Left hindlimb (tissue), 1 donor: Measurements from ENCODE around the gene DYNLRB2.

Experiments
- DNase-seq: peaks from one replicate; pipeline ENCODE4 v3.0.0-alpha.2; 2018

DYNLRB2 gene

DNA sequence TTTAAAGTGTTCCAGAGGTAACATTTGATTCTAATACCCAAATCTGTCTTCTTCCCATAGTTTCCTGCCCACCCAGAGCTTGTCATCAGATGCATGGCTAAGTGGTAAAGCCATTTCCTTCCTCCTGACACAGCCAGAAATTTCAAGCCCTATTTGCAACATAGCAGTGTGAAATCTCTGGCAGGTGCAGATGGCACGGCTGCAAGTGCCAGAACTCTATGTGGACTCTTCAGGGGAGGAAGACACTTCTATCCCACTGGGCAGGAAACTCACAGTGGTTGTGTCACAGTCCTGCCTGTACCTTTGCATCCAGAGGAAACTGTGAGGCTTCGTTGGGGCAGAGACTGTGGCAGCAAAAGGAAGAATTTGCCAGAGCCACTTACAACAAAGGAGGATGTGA is 13.2 kb downstream of the DYNLRB2 start:
- no peak for DNase-seq

DNA sequence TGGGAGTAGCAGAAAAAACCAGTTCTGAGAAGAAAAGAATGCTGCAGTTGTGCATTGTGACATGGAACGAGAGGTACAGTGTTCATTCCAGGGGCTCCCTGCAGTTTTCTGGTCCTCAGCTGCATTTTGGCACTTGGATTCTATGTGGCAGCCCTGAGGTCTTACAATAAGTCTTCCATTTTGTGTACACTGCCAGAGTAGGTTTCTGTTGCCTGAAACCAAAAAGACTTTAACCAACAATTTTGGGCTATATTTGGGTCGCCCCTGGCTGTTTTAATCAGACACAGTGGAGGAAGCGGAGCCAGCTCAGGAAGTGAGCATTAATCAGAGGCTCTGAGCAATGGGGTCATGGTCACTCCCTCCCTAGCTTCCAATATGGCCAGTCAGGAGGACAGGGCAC is 15.7 kb downstream of the DYNLRB2 start:
- no peak for DNase-seq

DNA sequence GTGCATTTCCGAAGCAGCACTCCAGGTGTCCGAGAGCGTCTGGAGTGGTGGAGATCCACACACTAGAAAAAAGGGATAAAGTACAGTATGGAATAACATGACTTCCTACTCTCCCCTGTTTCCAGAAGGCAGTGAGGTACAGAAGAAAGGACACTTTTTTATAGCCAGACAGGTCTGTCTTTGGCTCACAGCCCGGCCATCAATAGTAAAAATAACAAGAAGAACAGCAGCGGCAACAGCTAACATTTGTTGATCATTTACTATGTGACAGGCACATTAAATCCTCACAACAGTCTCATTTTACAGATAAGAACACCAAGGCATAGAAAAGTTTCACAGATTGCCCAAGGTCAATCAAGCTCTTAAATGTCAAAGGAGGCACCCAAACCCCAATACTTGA is 16.2 kb downstream of the DYNLRB2 start:
- no peak for DNase-seq

DNA sequence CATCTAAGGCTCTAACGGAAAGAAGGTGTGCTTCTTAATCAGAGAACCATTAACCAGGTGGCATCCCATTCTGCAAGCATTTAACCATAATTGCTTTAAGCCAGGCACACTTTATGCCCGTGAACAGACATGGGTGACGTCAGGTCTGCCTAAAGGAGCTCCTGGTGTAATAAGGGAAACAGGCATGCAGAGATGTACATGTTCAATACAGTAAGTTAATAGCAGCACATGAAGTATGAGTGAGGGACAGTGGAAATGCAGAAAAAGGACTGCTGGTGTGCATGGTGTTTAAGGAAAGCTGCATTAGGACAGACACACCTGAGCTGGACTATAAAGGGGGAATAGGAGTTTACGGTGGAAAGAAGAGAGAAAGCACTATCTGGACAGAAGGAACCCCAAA is 18.6 kb downstream of the DYNLRB2 start:
- no peak for DNase-seq

DNA sequence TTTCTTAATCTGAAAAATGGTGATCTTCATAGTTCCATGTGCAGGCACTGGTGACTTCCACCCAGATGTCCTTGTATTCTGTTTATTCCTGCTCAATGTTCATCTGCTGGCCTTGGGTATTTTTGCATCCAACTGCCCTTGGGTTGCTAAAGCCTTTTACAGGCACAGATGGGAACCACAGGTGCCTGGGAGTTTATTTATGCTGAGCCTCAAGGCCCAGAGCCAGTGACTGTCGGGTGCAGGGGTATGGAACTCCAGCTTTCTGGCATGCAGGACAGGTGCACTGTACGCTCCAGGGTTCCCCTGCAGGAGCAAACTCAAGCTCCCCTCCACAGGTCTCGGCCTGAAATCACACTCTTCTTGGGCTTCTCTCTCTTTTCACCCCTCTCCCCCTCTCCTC is 22.3 kb downstream of the DYNLRB2 start:
- no peak for DNase-seq

DNA sequence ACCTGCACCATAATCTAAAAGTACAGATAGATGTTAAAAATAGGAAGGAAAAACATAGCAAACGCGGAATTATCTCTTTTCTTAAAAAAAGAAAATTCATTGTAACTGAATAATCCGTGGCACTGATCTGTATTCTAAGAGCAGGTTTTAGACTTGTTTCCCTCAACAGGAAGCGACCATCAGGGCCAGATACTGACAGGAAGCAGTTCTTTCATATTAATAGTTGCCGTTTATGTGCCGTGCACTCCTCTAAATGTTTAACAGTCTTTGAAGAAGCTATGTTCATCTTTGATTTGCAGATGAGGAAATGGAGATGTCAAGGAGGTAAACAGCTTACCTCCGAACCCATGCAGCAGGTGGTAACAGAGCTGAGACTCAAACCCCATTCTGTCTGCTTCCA is 23.6 kb downstream of the DYNLRB2 start:
- no peak for DNase-seq

DNA sequence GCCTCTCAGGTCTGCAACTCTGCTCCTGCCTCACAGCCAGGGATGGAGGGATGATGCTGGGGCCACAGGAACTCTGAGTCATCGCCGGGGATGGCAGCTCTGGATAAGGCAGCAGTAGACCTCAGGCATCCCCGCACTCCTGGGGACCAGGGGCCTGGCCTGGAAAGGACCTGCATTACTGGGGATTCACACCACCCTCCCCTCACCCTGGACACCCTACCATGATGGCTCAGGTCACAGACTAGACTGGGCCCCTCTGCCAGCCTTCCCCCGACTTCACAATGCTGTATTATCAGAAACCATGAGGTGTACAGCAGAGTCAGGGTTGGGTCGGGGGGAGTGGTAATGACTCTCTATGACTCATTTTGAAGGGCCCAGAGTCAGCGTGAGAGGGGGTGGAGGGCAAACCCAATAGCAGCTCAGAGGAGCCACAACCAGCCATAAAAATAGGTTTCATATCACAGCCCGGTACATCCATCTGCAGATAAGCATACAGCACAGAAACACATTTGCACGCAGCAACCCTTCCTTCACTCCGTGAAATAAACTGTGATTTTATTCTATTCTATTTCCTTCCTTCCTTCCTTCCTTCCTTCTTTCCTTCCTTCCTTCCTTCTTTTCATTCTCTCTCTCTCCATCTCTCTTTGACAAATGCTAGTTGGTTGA is 28.8 kb downstream of the DYNLRB2 start:
- DNase-seq, result no peak

DNA sequence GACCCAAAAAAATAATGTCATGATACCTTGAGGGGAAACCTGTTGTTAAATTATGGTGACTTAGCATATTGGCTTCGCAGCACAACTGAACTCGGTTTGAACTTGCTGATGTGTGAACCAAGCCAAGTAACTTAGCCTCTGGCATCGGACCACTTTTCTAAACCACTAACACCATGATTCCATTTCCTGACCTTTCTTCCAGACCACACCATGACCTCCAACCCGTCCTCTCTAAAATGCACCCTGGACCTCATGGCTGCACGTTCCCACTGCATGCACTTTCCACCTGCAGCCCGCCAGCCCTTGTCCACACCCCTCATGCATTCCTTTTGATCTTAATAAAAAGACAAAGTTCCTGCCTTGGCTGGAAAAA is 29.3 kb downstream of the DYNLRB2 start:
- no peak for DNase-seq

DNA sequence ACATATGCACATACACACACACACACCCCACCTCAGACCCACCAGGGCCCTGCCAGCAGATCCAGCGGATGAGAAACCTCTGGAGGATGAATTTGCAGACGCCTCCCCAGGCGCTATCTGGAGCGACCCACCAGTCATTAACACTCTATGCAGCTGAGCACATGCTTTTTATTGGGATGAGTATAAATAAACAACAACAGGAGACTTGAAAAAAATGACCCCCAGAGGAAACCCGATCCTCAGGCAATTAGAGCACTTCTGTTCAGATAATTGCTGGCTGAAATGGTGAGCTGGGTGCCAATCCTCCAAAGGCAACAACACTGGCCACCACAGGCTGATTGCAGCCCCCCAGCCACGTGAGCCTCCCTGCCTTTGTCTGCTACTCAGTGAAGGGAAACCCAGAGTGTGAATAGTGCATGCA is 32.9 kb downstream of the DYNLRB2 start:
- no peak for DNase-seq

DNA sequence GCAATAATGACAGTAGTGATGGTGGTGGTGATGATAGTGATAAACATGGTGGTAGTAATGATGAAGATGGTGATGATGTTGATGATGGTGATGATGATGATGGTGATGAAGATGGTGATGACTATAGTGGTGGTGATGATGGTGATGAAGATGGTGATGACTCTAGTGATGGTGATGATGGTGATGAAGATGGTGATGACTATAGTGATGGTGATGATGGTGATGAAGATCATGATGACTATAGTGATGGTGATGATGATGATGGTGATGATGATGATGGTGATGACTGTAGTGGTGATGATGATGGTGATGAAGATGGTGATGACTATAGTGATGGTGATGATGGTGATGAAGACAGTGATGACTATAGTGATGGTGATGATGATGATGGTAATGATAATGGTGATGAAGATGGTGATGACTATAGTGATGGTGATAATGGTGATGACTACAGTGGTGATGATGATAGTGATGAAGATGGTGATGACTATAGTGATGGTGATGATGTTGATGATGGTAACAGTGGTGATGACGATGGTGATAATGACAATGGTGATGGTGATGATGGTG is 35.6 kb downstream of the DYNLRB2 start:
- no peak for DNase-seq

DNA sequence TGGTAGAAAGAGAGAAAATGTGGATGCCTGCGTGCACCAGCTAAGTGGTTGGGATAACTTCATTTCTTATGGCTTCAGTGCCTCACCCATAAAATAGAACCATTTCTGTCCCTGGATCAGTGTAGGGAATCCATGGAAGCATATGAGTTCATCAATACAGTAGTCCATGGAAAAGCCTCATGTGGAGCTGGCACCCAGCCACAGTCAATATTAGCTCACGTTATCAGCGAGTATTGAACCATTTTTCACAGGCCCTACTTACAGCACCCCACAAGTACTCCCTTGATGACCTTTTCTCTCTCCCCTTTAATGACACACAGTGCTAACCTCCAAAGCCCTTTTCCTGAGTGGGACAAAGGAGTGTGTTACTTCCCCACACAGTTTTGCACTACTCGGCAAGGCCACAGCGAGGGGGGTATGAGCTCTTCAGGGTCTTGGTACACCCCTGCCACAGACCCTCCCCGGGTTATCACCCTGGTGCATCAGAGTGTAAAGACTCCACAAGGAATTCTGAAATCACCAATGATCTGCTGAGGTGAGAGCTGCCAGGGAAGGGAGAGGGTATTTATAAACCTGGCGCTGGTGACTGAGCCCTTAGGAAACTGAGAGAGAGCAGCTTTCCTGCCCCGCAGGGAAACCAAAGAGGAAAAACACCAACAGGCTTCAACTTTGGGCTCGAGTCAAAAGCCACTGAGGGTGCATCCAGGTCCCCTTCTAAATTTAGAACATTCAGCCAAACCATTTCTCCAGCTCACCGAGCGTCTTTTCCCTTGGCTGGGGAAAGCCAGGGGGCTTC is 36.9 kb downstream of the DYNLRB2 start:
- no peak for DNase-seq

DNA sequence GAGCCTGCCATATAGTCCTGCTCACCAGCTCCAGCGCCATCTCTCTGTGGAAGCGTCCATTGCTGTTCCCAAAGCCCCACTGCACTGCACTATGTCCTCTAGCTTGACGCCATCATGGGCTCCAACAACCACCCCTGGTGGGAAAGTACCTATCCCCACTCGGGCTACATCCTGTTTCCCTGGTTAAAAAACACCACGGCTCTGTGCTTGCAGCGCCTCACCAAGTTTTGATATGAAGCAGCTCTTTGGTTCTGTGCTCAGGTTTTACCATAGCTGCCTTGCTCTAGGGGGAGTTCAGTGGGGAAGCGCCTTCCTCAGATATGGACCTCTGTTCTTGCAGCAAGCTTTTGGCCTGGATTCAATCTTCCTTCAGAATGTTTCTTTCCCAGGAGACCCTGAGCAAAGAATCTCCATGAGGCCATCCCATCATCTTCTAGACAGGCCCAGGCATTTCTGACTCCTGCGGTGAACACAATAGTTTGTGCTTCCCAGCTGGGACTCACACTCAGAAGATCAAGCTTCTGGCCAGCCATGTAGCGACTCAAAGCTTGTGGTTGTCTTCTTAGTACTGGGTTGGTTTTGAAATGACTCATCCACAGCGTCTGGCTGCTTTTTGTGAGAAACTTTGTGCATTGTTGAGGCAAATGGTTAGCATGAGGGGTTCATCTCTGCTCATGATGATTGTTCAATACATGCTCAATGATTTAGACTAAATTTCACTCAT is 39.5 kb downstream of the DYNLRB2 start:
- DNase-seq, result no peak

DNA sequence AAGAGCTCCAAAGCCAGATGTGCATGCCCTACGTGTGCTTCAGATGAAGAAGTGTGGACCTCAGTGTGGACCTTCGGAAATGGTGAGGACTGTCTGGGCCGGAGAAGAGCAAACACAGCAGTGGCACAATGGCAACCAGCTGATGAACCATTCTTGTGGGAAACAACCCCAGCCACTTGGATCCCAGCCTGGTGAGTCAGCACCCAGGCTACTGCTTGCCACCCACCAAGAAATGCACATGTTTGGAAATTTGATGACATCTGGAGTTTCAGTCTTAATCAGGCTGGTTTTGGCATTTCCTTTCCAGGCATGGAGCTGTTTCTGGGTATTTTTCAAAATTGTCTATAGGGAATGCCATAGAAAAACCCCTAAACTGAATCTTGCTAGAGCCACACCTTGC is 42.7 kb downstream of the DYNLRB2 start:
- no peak for DNase-seq

DNA sequence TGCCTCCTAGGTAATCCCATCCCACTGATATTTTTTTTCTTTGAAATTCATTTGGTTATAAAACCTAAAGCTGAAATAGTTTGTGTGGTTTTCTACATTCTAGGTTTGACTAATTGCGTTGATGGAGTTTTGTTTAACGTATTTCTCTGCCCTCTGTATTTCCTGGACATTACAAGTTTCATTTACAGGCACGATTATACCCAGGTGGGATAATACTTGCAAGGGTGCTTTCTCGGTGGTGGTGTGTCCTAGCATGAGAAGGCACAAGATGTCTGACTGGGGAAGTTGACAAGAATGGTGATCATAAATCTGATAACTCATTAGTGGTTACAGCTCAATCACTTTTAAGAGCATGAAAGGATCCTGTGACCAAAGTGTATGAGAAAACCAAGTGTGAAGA is 45.0 kb downstream of the DYNLRB2 start:
- no peak for DNase-seq

DNA sequence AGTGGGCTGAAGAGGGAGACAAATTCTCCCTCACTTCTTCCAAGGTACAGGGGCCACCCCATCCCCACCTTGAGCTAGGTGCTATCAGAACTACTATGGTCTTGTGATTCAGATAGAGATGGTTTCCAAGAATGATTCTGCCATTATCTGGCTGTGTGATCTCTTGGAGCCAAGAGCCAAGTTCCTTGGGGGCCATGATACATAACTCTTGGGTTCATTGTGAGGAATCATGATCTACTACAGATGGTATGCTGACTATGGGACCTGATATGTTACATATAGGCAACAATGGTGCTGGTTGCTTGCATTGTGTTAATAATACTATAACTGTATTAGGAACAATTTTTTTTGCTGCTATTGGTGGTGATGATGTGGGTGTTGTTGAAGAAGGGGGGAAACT is 45.7 kb downstream of the DYNLRB2 start:
- DNase-seq, result no peak

DNA sequence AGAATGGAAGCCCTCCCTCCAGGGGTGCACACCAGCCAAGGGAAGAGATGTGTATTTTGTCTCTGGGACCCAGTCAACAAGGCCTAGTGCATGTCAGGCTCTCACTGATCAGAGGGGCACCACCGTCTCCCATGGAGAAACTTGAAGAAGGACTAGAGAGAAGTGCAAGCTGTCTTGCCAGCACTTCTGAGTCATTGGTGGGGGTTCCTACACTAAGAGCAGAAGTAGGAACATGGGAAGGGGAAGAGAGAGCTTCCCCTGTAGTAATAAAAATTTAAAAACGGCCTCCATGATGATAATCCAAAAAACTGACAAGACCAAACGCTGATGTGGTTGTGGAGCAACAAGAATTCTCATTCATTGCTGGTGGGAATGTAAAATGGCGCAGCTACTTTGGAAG is 46.3 kb downstream of the DYNLRB2 start:
- no peak for DNase-seq

DNA sequence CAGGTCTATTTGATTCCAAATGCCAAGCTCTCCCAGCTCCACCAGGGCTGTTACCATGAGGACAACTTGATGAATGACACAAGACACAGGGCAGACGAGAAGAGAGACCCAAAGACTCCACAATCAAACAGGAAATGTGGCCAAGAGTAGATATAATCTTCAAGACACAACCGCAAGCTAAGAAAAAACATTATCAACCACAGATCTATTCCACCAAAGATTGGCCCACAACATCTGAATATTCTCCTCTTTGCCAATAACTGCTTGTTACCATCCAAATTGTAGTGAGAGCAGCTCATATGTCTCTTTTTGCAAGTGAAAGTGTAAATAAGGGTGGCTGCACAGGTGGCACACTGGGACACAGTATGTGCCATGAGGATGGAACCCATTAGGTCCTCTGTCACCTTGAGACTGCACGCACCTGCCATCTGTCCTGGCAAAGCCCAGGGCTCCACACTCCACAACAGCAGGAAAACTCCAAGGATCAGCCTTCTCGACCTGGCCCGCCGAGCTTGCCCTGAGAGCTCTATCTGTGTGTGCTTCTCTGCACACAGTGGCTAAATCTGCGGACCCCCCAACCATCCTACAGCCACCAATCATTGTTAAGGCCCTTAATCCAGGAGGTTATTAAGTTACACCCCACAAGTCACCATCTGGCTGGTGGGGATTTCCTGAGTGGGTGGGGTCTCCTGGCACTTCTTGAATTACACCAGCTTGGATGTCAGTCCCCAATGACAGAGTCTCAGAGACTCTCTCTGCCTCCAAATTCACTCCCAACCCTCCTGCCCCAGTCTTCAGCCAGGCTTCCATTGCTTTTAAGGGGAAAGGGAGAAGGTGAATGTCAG is 50.5 kb downstream of the DYNLRB2 start:
- DNase-seq, result no peak

DNA sequence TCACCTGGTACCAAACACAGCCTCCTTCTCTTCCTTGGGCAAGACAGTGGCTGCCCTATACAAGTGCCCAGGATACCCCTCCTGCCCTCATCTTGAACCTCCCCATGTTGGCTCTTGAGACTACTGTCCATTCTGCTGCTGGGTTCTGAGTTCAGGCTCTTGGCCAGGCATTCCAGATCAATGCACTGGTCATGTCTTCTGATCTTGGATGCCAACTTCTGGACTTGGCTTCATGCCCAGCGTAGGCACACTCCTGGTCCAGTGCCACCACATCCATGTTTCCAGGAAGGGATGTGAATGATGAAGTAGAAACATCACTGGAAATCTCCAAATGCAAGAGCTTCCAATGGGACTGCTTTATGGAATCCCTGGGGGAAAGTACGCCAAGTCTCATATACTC is 51.5 kb downstream of the DYNLRB2 start:
- DNase-seq, result no peak

DNA sequence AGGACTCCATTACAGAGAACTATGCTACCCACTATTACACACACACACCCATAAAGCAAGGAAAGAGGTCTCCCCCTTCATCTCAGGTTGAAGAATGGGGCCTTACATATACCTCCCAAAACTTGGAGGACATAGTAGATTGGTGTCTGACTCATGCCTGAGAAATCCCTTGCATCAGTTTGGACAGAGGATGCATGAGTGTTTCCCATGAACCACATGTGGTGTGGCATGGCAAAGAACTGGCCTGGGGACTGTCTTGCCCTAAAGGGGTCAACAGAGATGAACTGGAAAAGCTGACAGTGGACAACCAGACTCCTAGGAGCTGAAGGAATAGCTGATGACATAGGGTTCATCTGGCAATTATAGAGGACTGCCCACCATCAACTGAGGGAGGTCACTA is 54.0 kb downstream of the DYNLRB2 start:
- DNase-seq, result no peak

DNA sequence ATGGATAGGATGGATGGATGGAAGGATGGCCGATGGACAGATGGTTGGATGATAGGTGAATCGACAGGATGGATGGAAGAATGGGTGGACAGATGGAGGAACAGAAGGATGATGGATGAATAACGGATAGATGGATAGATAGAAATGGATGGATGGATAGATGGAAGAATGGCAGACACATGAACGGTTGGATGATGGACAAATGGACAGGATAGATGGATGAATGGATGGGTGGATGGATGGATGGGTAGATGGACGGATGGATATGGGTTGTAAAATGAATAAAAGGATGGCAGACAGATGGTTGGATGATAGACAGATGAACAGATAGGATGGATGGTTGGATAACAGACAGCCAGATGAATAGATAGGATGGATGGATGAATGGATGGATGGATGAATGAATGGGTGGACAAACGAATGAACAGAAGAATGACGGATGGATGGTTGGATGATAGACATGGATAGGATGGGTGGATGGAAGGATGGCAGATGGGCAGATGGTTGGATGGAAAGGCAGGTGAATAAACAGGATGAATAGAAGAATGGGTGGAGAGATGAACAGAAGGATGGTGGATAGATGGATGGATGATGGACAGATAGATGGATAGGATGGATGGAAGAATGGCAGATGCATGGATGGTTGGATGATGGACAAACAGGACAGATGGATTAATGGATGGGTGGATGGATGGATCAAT is 55.9 kb downstream of the DYNLRB2 start:
- DNase-seq, result no peak

DNA sequence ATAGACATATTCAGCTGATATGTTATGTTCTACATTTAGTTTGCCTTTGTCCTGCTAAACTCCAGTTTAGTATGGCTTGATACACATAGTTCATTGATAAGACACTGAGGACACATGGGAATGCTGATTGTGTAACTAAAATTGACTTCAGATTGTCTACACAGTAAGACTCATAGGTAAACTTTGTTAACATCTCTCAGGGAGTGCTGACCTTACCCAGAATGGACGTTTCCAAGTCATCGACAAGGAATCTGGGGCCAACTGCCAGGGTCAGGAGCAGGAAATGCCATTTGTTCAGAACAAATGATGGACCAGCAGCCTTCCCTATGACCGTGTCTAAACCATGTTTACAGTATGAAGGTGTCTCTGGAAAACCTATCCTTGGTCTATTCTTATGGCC is 58.7 kb downstream of the DYNLRB2 start:
- no peak for DNase-seq
